ENCODE measurements around the gene ERLEC1. TPM values are rescaled to one million over a fixed set of nuclear protein-coding genes. Genes with fewer than 3 reads are reported as not detected.

ERLEC1 gene
- total RNA-seq, 1 donor from 2014 or later: 19.0 TPM

Other genes with a start within 250 kb of the ERLEC1 start
- 1.8 TPM for gene CHAC2, start 19.2 kb upstream of the ERLEC1 start, total RNA-seq
- 5.2 TPM for gene ASB3, start 91 bp upstream of the ERLEC1 start, total RNA-seq
- gene GPR75, start 72.9 kb downstream of the ERLEC1 start, total RNA-seq: 1.6 TPM
- gene PSME4, start 183.9 kb downstream of the ERLEC1 start, total RNA-seq: 35.3 TPM

Measured in left lobe of liver (tissue), 1 donor.